MM.1S (cell line): Measurements from ENCODE around the gene FGF18.

Experiments used
- CTCF ChIP-seq: fragments of 300-600 bp; sonication (generic); IDR thresholded peaks from 2 replicates; pipeline ENCODE4 v1.5.1; 2016; ENCODE audit warnings: antibody characterized with exemption, low read length, mixed read lengths
- EZH2 ChIP-seq: fragments of 300-600 bp; sonication (generic); optimal IDR thresholded peaks from 2 replicates; pipeline ENCODE3; 2017; ENCODE audit warnings: low read depth, mild to moderate bottlenecking, antibody characterized with exemption, low read length, mixed read lengths

- TF ChIP-seq CTCF (no peak), EZH2 (no peak)
Observed at GRCh38 chr5:171486613-171487012, 67.2 kb downstream of the FGF18 start.
